IMR-90 (cell line): Measurements from ENCODE around the gene MGAT5B. TPM values are rescaled to one million over a fixed set of nuclear protein-coding genes. Genes with fewer than 3 reads are reported as not detected.

Source experiments
- ATAC-seq: fragments of 200-7000 bp; cut with Tn5 transposase; 2 replicates; pipeline ENCODE4 v1.9.1; 2020; ENCODE audit warnings: low read depth, mild to moderate bottlenecking, moderate library complexity
- BruUV-seq: library from RNA; stranded (reverse); fragments of 400-500 nt; replicated peaks from 2 replicates; lab custom pipeline; 2021; lab: Mats Ljungman, UMichigan
- CTCF ChIA-PET: fragments of 300-600 bp; formaldehyde crosslinking; extraction: SDS; loops from one replicate; lab custom pipeline; 2021; ENCODE audit warnings: antibody characterized with exemption; lab: Yijun Ruan, JAX
- POLR2A ChIA-PET: fragments of 300-600 bp; sonication (Branson Sonifier 250); formaldehyde crosslinking; loops from one replicate; lab custom pipeline; 2022; ENCODE audit warnings: antibody characterized with exemption; ENCODE audit not compliant: unreplicated experiment; lab: Charles Lee
- DNase-seq: peaks from one replicate; pipeline ENCODE4 v3.0.0; 2013
- H2AFZ ChIP-seq: replicated peaks from 2 replicates; pipeline ENCODE3; 2013; ENCODE audit warnings: low read length, mild to moderate bottlenecking; ENCODE audit not compliant: poor library complexity
- H2AK5ac ChIP-seq: 2 replicates; pipeline ENCODE4 v1.6.1; 2013; ENCODE audit warnings: low read depth, low read length, inconsistent platforms
- H2AK9ac ChIP-seq: replicated peaks from 2 replicates; pipeline ENCODE3; 2013; ENCODE audit warnings: mild to moderate bottlenecking, low read depth, low read length, moderate library complexity; ENCODE audit not compliant: poor library complexity
- H2BK120ac ChIP-seq: 2 replicates; pipeline ENCODE4 v1.6.1; 2013; ENCODE audit warnings: low read depth, low read length, inconsistent platforms
- H2BK15ac ChIP-seq: 3 replicates; pipeline ENCODE4 v1.6.1; 2013; ENCODE audit warnings: low read depth, low read length, inconsistent platforms
- H2BK20ac ChIP-seq: 2 replicates; pipeline ENCODE4 v1.6.1; 2013; ENCODE audit warnings: low read depth, mild to moderate bottlenecking, inconsistent platforms, low read length, moderate library complexity
- H2BK5ac ChIP-seq: 2 replicates; pipeline ENCODE4 v1.6.1; 2013; ENCODE audit warnings: mild to moderate bottlenecking, low read depth, low read length, inconsistent platforms; ENCODE audit not compliant: poor library complexity, severe bottlenecking
- H3K14ac ChIP-seq: replicated peaks from 2 replicates; pipeline ENCODE4 v1.6.1; 2013; ENCODE audit warnings: low read depth, low read length, inconsistent platforms
- H3K18ac ChIP-seq: 2 replicates; pipeline ENCODE4 v1.6.1; 2013; ENCODE audit warnings: low read depth, low read length, control low read depth
- H3K23ac ChIP-seq: 2 replicates; pipeline ENCODE4 v1.6.1; 2013; ENCODE audit warnings: low read depth, low read length, inconsistent platforms
- H3K27ac ChIP-seq: 2 replicates; pipeline ENCODE4 v1.5.1; 2013; ENCODE audit warnings: mild to moderate bottlenecking, control low read depth, low read length; ENCODE audit not compliant: insufficient read depth
- H3K27me3 ChIP-seq: 2 replicates; pipeline ENCODE4 v1.6.1; 2013; ENCODE audit warnings: low read length; ENCODE audit not compliant: control insufficient read depth, insufficient read depth
- H3K36me3 ChIP-seq: 2 replicates; pipeline ENCODE4 v1.6.1; 2013; ENCODE audit warnings: low read length, mixed read lengths; ENCODE audit not compliant: control insufficient read depth, insufficient read depth
- H3K4ac ChIP-seq: 2 replicates; pipeline ENCODE4 v1.6.1; 2013; ENCODE audit warnings: low read depth, low read length, inconsistent platforms
- H3K4me1 ChIP-seq: 2 replicates; pipeline ENCODE4 v1.6.1; 2013; ENCODE audit warnings: low read length, mixed read lengths; ENCODE audit not compliant: control insufficient read depth, insufficient read depth
- H3K4me2 ChIP-seq: 2 replicates; pipeline ENCODE4 v1.6.1; 2013; ENCODE audit warnings: low read depth, mild to moderate bottlenecking, control low read depth, low read length, moderate library complexity
- H3K4me3 ChIP-seq: 2 replicates; pipeline ENCODE4 v1.5.1; 2013; ENCODE audit warnings: low read depth, mild to moderate bottlenecking, control low read depth, low read length, moderate library complexity; ENCODE audit not compliant: insufficient read depth
- H3K56ac ChIP-seq: 2 replicates; pipeline ENCODE4 v1.6.1; 2013; ENCODE audit warnings: low read length, inconsistent platforms; ENCODE audit not compliant: insufficient read depth; ENCODE audit errors: extremely low read depth
- H3K79me1 ChIP-seq, 2 experiments: 2 replicates each; pipeline ENCODE4 v1.6.1; 2013; ENCODE audit warnings: low read length in 2 of 2, inconsistent platforms in 1 of 2, low read depth in 1 of 2
- H3K9ac ChIP-seq: 2 replicates; pipeline ENCODE4 v1.6.1; 2013; ENCODE audit warnings: low read depth, low read length, control low read depth
- H3K9me1 ChIP-seq: 2 replicates; pipeline ENCODE4 v1.6.1; 2013; ENCODE audit warnings: low read length, inconsistent platforms; ENCODE audit not compliant: insufficient read depth
- H3K9me3 ChIP-seq: 2 replicates; pipeline ENCODE4 v1.6.1; 2013; ENCODE audit warnings: low read length; ENCODE audit not compliant: control insufficient read depth, insufficient read depth
- H4K20me1 ChIP-seq: 2 replicates; pipeline ENCODE4 v1.6.1; 2013; ENCODE audit warnings: low read length, inconsistent platforms; ENCODE audit not compliant: insufficient read depth
- H4K5ac ChIP-seq: 2 replicates; pipeline ENCODE4 v1.6.1; 2013; ENCODE audit warnings: mild to moderate bottlenecking, low read depth, low read length, control low read depth
- H4K8ac ChIP-seq, 2 experiments: 2 replicates each; pipeline ENCODE4 v1.6.1; 2013; ENCODE audit warnings: low read depth in 2 of 2, low read length in 2 of 2, control low read depth in 1 of 2, inconsistent platforms in 1 of 2
- H4K91ac ChIP-seq: 2 replicates; pipeline ENCODE4 v1.6.1; 2013; ENCODE audit warnings: low read depth, low read length, inconsistent platforms; ENCODE audit not compliant: insufficient read depth
- RCOR1 ChIP-seq: IDR thresholded peaks from 2 replicates; pipeline ENCODE4 v1.6.1; 2012; ENCODE audit warnings: mild to moderate bottlenecking, low read length, improper control_type of control experiment; ENCODE audit not compliant: insufficient replicate concordance
- WGBS, 2 experiments: methylation state at CpG; one replicate each; pipeline versions ENCODE4 v1.1.5 to v1.1.7; 2013; ENCODE audit warnings: missing lambda C conversion rate in 2 of 2; ENCODE audit not compliant: insufficient read length in 1 of 2; ENCODE audit errors: extremely low coverage in 2 of 2; 5-methylcytosine and 5-hydroxymethylcytosine counted together
- dilution Hi-C: fragments of 300-500 bp; cut with HindIII; formaldehyde crosslinking; loops from one replicate; pipeline ENCODE4 v1.14.3; 2018; ENCODE audit warnings: low sequenced_read_pairs; ENCODE audit not compliant: unreplicated experiment
- in situ Hi-C: fragments of 300-500 bp; cut with MboI; formaldehyde crosslinking; loops from 3 replicates; pipeline ENCODE4 v1.14.3; 2019; ENCODE audit warnings: low sequenced_read_pairs, inconsistent platforms, mixed read lengths
- intact Hi-C: fragments of 100-400 bp; cut with micrococcal nuclease; formaldehyde crosslinking; loops from 2 replicates; pipeline ENCODE4 v1.10.0; 2022
- polyA plus RNA-seq, 3 experiments: library from polyadenylated mRNA; depleted of rRNA; stranded (reverse); fragments of >200 nt; gene quantifications; 2 replicates each; pipeline ENCODE4 v1.2.3, GENCODE V29; 2012; ENCODE audit warnings: low replicate concordance in 1 of 3
- total RNA-seq: library from RNA; depleted of rRNA; stranded (reverse); fragments of >200 nt; gene quantifications from 2 replicates; pipeline ENCODE4 v1.2.3, GENCODE V29; 2012

MGAT5B gene
- total and polyA plus RNA-seq, 2 of the 4 experiments (the other 2 are of a cell fraction): 0.54 to 2.0 TPM

DNA sequence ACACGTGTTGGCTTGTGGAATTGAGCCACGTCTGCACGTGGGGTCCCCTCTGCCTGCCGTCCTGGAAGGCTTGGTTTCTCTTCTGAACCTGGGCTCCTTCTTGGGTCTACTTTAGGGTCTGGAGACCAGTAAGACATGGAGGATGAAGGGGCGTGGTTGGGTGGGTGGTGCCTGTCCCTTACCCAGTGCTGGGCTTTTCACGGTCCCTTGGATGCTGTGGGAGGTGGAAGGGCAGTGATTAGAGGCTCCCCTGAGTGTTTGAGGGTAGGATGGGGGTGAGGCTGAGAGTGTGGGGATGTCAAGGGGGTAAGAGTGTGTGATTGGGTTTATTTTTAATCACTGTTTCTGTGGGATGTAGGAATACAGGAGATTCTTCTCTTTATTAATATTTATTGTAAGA lies 38.3 kb downstream of the MGAT5B start:
- H2BK15ac ChIP-seq: no peak overlapping the region
- H3K9me1 ChIP-seq: peaks cover 5% of the 10 kb centered on the region; the same call in 1 of the 2 replicates
- no peak overlapping the region for H2BK120ac ChIP-seq
- H3K27me3 ChIP-seq: peaks cover 3% of the 10 kb centered on the region; the same call in 1 of the 2 replicates
- H4K20me1 ChIP-seq: no peaks in the 10 kb centered on the region
- H2BK5ac ChIP-seq: no peak overlapping the region
- 55% methylated on average over 2 of the region's 6 CpGs; no CpG with 5 or more reads in 1 of the 2 experiments for WGBS, 2 experiments
- no peak overlapping the region for H3K4me3 ChIP-seq
- H2AK9ac ChIP-seq: no peak overlapping the region
- no peak overlapping the region for H3K4ac ChIP-seq
- no peak for DNase-seq
- no peaks in the 10 kb centered on the region for H3K4me1 ChIP-seq
- H3K79me1 ChIP-seq: no peaks in the 10 kb centered on the region
- no peak overlapping the region for H3K4me2 ChIP-seq
- H4K5ac ChIP-seq: no peak overlapping the region
- no peak overlapping the region for H3K23ac ChIP-seq
- H3K56ac ChIP-seq: no peak overlapping the region
- dilution Hi-C loops: no loop called here
- H3K9me3 ChIP-seq: no peaks in the 10 kb centered on the region; the same call in 1 of the 2 replicates
- intact Hi-C loops: no loop called here
- H2BK20ac ChIP-seq: no peak overlapping the region
- ATAC-seq: no peak
- CTCF ChIA-PET: no interaction called here
- H2AFZ ChIP-seq: no peak overlapping the region
- no peak overlapping the region for H3K14ac ChIP-seq
- no peaks in the 10 kb centered on the region for H3K36me3 ChIP-seq
- H3K9ac ChIP-seq: no peak overlapping the region
- H4K91ac ChIP-seq: no peak overlapping the region
- in situ Hi-C loops: no loop called here
- TF ChIP-seq RCOR1: no peak
- no peak overlapping the region for H2AK5ac ChIP-seq
- H3K18ac ChIP-seq: no peak overlapping the region
- POLR2A ChIA-PET: no interaction called here
- no peak overlapping the region for H3K27ac ChIP-seq
- no peak overlapping the region for H4K8ac ChIP-seq
- BruUV-seq: no TSS peak
